ENCODE results near the gene SKAP2. TPM values are rescaled to one million over a fixed set of nuclear protein-coding genes. Genes with fewer than 3 reads are reported as not detected.
A peak's percentile ranks its signal among the peaks of the same experiment; 100 is the strongest.

Gene SKAP2
- polyA plus RNA-seq, 3 donors = 19.2 to 204 (median 158) TPM

DNA sequence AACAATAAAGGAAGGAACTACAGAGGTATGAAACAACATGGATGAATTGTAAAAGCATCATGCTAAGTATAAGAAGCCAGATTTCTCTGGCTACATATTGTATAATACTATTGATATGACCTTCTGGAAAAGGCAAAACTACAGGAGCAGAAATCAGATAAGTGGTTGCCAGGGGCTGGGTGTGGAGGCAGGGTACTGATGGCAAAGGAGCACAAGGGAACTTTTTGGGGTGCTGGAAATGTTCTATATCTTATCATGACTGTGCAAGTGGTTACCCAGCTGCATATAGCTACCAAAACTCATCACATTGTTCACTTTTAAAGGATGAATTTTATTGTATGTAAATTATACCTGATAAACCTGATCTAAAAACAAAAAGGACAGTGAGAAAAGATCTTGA lies 72.4 kb downstream of the SKAP2 start:
- no peak overlapping the region for H3K27ac Mint-ChIP-seq
- Histone ChIP-seq H4K20me1 (ENCODE audit: insufficient read depth, low read length) (peaks cover 76% of the 10 kb centered on the region), H3K27ac (ENCODE audit: low read depth in 1 of 2, low read length in 2 of 2) (no peak overlapping the region), H3K79me2 (ENCODE audit: insufficient read depth, low read length) (peaks cover 2% of the 10 kb centered on the region), H3K4me2 (replicated peaks; ENCODE audit: extremely low read depth, low read length, poor library complexity, severe bottlenecking) (no peak overlapping the region), H3K9ac (ENCODE audit: insufficient read depth, low read length, poor library complexity, severe bottlenecking) (no peak overlapping the region), H3K27me3 (ENCODE audit: control insufficient read depth in 2 of 2, insufficient read depth in 2 of 2, low read length in 2 of 2) (no peaks in the 10 kb centered on the region), H3K4me3 (replicated peaks in 1 of 3; ENCODE audit: low read depth in 2 of 3, low read length in 3 of 3) (no peak overlapping the region), H3K36me3 (replicated peaks in 1 of 2; ENCODE audit: control insufficient read depth in 1 of 2, insufficient read depth in 2 of 2, low read length in 2 of 2) (peaks cover 5 to 16% of the 10 kb centered on the region in 2 donors), H3K9me3 (replicated peaks in 1 of 2; ENCODE audit: control insufficient read depth in 1 of 2, insufficient read depth in 1 of 2, low read length in 2 of 2) (no peaks in the 10 kb centered on the region), H3K4me1 (ENCODE audit: control insufficient read depth in 1 of 2, insufficient read depth in 2 of 2, low read length in 2 of 2) (no peaks in the 10 kb centered on the region), H2AFZ (ENCODE audit: insufficient read depth, low read depth, low read length, poor library complexity, severe bottlenecking) (no peak overlapping the region)
- H3K4me1 Mint-ChIP-seq = no peaks in the 10 kb centered on the region
- H3K27me3 Mint-ChIP-seq (ENCODE audit: low read depth in 3 of 3) = no peaks in the 10 kb centered on the region
- TF ChIP-seq, protein P1, sequence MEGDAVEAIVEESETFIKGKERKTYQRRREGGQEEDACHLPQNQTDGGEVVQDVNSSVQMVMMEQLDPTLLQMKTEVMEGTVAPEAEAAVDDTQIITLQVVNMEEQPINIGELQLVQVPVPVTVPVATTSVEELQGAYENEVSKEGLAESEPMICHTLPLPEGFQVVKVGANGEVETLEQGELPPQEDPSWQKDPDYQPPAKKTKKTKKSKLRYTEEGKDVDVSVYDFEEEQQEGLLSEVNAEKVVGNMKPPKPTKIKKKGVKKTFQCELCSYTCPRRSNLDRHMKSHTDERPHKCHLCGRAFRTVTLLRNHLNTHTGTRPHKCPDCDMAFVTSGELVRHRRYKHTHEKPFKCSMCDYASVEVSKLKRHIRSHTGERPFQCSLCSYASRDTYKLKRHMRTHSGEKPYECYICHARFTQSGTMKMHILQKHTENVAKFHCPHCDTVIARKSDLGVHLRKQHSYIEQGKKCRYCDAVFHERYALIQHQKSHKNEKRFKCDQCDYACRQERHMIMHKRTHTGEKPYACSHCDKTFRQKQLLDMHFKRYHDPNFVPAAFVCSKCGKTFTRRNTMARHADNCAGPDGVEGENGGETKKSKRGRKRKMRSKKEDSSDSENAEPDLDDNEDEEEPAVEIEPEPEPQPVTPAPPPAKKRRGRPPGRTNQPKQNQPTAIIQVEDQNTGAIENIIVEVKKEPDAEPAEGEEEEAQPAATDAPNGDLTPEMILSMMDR (IDR thresholded peaks at IDR 0.05) = no peak
- H3K9me3 Mint-ChIP-seq = no peaks in the 10 kb centered on the region
- H3K4me3 Mint-ChIP-seq = no peak overlapping the region
- peaks cover 19 to 22% of the 10 kb centered on the region in 2 donors for H3K36me3 Mint-ChIP-seq
- intact Hi-C loops (cut with micrococcal nuclease) = no loop called here
- DNase-seq = no peak

DNA sequence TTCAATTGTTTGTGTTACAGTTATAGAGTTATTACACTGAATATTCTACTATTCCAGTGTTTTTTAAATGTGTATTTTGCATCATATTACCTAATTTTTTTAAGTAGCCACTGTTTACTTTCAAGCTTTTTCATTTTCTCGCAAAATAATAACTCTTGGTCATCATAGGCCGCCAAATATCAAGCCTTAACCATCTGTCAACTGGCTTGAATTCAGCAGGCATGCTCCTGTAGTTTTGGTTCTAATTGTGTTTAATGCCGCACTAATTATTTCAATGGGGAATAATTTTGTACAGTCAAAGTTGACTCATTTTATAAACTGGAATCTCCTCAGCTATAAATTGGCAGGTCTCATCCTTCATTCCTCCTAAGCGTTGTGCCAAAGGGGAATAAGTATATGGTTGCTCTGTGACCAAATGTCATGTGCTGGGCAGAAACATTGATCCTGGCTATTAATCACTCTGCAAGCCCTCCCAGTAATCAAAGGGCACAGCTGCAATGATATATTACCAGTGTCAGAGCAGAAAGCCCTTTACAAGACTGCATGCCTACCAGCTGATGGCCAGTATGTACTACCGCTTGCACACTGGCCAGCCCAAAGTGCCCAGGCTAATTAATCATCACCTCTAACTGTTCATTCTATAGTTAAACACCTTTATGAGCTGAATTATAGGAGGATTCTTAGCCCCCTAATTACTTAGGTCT lies 74.8 kb downstream of the SKAP2 start:
- no peaks in the 10 kb centered on the region for H3K9me3 ChIP-seq (replicated peaks in 1 of 2; ENCODE audit: control insufficient read depth in 1 of 2, insufficient read depth in 1 of 2, low read length in 2 of 2)
- H3K79me2 ChIP-seq (ENCODE audit: insufficient read depth, low read length) = no peaks in the 10 kb centered on the region
- H3K9ac ChIP-seq (ENCODE audit: insufficient read depth, low read length, poor library complexity, severe bottlenecking) = no peak overlapping the region
- no peak overlapping the region for H3K4me2 ChIP-seq (replicated peaks; ENCODE audit: extremely low read depth, low read length, poor library complexity, severe bottlenecking)
- WGBS (ENCODE audit: insufficient coverage) = 100% methylated on average over 1 of the region's 5 CpGs
- intact Hi-C loops (cut with micrococcal nuclease) = no loop called here
- Mint-ChIP-seq H3K36me3 (peaks cover 11 to 16% of the 10 kb centered on the region in 2 donors), H3K27me3 (ENCODE audit: low read depth in 3 of 3) (no peaks in the 10 kb centered on the region), H3K9me3 (no peaks in the 10 kb centered on the region), H3K4me1 (no peaks in the 10 kb centered on the region), H3K4me3 (no peak overlapping the region), H3K27ac (peak overlapping the region in 1 of 7 donors; percentile 26)
- no peaks in the 10 kb centered on the region for H3K27me3 ChIP-seq (ENCODE audit: control insufficient read depth in 2 of 2, insufficient read depth in 2 of 2, low read length in 2 of 2)
- DNase-seq = no peak
- peaks cover 4 to 13% of the 10 kb centered on the region in 2 donors for H3K36me3 ChIP-seq (replicated peaks in 1 of 2; ENCODE audit: control insufficient read depth in 1 of 2, insufficient read depth in 2 of 2, low read length in 2 of 2)
- no peak overlapping the region for H2AFZ ChIP-seq (ENCODE audit: insufficient read depth, low read depth, low read length, poor library complexity, severe bottlenecking)
- peaks cover 73% of the 10 kb centered on the region for H4K20me1 ChIP-seq (ENCODE audit: insufficient read depth, low read length)
- no peak overlapping the region for H3K27ac ChIP-seq (ENCODE audit: low read depth in 1 of 2, low read length in 2 of 2)
- H3K4me1 ChIP-seq (ENCODE audit: control insufficient read depth in 1 of 2, insufficient read depth in 2 of 2, low read length in 2 of 2) = no peaks in the 10 kb centered on the region
- TF ChIP-seq, protein P1 (IDR thresholded peaks at IDR 0.05) = no peak
- no peak overlapping the region for H3K4me3 ChIP-seq (replicated peaks in 1 of 3; ENCODE audit: low read depth in 2 of 3, low read length in 3 of 3)

Measured in CD14-positive monocyte (primary cell).